Measurements from ENCODE around the gene OLFM3.

GRCh38 chr1:101847626-101848025 lies 149.1 kb downstream of the OLFM3 start:
- TF ChIP-seq CTCF (IDR thresholded peaks at IDR 0.05) (no peak), POLR2AphosphoS5 (IDR thresholded peaks at IDR 0.05) (no peak), POLR2A (IDR thresholded peaks at IDR 0.05; ENCODE audit: low read depth) (no peak)

Measured in esophagus muscularis mucosa (tissue), 3 donors.